ENCODE measurements around the gene NLK.

DNA sequence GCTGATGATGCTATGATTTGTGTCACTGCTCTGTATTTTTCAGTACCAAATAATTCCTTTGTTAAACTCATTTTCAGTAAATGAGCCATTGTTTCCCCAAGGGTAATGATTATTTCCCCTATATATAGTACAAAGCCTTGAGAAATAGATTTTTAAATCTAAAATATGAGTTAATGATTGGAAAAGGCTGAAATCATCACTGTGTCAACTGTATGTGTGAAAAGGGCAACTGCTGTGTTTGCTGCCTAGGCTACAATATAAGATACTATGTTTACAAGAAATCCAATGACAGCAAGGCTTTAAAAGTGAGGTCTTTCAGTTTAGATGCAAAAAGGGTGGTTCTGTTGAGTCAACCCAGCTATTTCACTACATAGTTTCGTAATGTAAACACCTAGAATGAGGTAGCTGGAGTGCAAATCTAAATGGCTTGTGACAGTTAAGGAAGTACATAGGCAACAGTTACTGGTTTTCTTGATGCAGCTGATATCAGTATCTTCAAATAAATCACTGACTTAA is 15.3 kb downstream of the NLK start:
- TF ChIP-seq, protein P1, sequence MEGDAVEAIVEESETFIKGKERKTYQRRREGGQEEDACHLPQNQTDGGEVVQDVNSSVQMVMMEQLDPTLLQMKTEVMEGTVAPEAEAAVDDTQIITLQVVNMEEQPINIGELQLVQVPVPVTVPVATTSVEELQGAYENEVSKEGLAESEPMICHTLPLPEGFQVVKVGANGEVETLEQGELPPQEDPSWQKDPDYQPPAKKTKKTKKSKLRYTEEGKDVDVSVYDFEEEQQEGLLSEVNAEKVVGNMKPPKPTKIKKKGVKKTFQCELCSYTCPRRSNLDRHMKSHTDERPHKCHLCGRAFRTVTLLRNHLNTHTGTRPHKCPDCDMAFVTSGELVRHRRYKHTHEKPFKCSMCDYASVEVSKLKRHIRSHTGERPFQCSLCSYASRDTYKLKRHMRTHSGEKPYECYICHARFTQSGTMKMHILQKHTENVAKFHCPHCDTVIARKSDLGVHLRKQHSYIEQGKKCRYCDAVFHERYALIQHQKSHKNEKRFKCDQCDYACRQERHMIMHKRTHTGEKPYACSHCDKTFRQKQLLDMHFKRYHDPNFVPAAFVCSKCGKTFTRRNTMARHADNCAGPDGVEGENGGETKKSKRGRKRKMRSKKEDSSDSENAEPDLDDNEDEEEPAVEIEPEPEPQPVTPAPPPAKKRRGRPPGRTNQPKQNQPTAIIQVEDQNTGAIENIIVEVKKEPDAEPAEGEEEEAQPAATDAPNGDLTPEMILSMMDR (IDR thresholded peaks at IDR 0.05), result no peak
- TF ChIP-seq POLR2AphosphoS5 (IDR thresholded peaks at IDR 0.05) (no peak), POLR2A (IDR thresholded peaks at IDR 0.05) (no peak)

Data from sigmoid colon (tissue), 4 donors.